NCI-H526 treated with DMSO at 0.1 percent for 48 hours (cell line): ENCODE results near the gene GABBR2.

ENCODE experiments used
- DNase-seq: peaks from one replicate; lab custom pipeline; 2025; lab: John Stamatoyannopoulos, UW

GABBR2 gene

DNA sequence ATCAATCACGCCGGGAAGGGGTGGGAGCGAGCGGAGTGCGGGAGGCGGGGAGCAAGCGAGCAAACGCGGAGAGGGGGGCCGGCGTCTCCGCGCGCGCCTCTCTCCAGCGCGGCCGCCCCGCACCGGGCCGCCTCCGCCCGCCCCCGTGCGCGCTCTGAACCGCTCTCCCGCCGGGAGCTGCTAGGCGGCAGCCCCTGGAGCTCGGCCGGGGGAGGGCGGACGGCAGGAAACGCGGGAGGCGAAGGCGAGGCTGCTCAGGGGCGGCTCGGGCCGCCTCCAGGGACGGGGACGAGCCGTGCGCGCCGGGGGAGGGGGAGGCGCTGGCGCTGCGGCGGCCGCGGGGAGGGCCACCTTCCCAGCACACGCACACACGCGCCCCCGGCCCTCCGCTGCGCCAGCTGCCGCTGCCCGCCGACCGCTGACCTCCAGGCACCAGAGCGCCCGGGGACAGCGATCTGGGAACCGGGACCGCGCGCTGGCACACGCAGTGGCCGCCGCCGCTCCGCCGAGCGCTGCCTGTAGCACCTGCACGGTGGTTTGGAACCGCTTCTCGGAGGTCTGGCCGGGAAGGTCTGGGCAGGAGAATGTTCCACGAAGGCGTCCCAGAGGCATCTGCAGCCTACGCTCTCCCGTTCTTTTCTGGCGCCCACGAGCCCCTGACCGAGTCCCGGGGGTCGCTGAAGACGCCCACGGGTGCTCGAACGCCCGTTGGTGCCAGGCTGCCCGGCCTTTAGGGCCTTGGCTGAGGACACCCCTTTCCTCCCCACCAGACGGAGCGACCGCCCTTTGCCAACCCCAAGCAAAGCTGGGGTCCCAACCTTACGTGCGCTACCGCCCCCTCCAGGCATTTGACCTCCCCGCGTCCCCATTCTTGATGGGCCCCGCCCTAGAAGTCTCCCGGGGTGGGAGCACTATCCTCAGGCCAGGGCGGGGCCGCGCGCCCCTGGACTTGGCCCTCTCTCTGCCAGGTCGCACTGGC, at the start of gene GABBR2:
GABBR2 (minus strand) TSS at position 3 of the 979 bp plus-strand sequence. CDS start 198 bp downstream, outside the sequence.
- no peak for DNase-seq

DNA sequence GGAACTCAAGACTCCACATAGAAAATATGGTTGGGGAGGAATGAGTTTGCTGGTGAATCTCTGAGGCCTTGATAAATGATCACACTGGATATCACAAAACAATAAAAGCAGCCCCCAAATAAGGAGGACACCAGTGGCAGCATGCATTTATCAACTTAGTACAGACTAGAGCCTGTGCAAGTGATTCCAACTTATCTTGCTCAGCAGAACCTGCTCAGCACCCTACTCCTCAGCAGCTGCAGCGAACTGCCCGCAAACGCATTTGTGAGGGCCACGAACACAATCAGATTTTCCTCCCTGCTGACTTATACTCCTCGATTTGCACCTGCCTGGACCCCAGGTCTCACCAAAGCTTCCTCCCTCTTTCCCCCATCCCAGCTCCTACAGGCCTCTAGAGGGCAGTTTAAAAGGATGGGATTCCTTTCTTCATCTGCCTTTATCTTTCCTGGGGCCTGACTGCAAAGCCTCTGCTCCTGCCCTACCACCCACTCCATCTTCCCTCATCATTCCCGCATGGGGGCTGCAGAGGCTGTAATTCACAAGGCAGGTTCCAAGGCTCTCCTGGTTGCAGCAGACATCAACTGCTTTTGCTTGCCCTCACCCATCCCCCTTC, 46.4 kb upstream of the GABBR2 start:
- DNase-seq = no peak

DNA sequence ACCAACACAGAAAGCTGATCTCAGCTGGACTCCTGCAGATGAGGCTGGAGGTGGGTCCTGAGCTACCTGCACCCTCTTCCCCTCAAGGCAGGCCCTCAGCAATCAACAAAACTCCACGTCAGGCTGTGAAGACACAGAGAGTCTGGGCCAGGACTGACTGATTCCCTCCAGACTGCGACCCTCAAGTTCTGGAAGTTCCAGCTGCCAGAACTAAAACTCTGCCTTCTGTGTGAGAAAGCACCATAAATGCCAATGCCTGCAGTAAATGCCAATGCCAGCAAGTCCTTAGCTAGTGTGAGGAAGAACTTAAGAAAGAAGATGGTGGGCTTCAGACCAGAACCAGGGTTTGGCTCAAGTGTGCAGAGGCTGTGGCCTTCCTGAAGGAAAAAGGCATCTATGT, 42.5 kb upstream of the GABBR2 start:
- DNase-seq = no peak

DNA sequence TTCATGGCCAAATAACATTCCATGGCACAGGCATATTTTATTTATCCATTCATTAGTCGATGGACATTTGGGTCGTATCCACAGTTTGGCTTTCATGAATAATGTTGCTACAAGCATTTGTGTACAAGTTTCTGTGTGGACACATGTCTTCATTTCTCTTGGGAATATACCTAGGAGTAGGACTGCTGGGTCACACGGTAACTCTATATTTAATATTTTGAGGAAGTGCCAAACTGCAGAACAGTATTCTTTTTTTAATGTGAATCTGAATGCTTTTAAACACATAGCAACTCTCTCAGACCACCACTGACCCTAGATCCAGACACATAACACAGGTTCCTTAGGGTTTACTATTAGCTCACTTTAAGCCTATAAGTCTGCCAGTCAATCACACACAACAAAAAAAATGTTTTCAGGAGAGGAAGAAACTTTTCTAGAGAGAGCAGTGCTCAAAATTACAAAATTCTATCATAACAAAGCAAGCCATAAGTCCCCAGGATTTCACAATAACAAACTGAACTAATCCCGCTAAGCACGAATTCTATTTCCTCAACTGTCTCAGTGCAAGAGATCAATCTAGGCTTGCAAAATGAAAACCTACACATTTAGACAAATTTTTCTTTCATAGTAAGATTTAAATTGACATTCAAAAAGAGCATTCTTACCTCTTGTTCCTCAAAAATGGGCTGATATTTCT, 41.8 kb upstream of the GABBR2 start:
- no peak for DNase-seq

DNA sequence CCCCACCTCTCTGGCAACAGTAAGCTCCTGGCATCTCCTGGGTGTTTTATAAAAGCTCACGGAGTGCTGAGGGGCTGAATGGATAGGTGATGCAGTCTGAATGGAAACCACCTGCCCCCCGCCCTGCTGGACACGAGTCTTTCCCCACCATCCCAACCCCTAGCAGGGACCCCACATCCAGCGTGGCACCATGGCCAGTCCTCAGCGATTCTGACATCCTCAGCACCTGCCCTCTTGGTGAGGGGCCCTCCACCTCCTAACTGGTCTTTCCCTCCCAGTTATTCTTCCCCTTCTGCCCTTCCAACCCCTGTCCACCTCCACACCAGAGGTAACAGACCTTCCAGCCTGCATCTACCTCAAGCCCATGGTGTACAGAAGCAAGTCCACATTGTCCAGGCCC, 38.7 kb upstream of the GABBR2 start:
- no peak for DNase-seq

DNA sequence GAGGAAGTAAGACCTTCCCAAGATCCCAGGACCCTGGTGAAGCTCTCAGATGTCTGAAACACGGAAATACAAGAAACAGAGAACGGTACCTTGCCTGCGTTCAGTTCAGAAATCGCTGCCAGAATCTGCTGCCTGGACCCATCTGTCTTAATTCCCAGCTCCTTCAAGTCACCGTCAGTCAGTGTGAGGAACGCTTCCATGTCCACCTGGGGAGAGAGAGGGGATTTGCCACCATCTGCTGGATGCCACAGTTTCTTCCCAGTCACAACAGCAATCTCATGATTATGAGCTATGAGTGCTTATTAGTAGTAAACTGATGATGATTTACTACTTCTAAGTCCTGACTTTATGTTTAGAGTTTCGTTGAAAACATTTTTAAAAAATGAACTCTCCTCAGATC, 36.7 kb upstream of the GABBR2 start:
- no peak for DNase-seq

DNA sequence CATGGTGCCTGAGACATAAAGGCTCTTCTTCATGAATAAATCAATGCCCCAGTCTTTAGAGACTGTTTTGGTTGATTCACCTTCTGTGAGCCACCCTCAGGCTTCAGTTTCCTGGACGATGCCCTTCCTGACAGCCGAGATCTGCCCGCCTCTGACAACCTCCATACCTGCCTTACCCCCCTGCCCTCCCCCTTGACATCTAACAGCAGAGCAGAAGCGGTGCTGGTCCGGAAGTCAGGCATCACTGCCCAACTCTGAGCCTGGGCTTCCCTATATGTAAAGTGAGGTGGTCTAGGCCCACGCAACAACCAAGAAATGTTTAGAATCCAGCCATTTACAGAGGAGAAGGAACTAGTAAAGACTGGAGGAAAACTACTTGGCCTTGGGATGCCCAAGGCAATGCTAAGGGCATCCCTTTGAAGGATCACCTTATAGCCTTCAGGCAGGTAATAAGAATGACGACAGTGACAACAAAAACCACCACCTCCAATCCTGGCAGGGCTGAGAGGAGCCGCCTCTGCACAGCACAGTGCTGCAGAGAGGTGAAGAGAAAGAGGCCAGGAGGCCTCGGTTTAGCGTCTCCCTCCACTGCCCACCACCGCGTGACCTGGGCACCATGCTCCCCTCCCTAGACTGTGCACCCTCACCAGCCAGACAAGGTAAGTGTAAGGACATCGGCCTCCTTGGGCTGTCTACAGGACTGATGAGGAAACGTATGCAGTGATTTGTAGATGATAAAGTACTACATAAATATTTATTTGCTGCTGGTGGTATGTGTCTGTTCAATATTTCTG, 35.3 kb upstream of the GABBR2 start:
- DNase-seq = no peak

DNA sequence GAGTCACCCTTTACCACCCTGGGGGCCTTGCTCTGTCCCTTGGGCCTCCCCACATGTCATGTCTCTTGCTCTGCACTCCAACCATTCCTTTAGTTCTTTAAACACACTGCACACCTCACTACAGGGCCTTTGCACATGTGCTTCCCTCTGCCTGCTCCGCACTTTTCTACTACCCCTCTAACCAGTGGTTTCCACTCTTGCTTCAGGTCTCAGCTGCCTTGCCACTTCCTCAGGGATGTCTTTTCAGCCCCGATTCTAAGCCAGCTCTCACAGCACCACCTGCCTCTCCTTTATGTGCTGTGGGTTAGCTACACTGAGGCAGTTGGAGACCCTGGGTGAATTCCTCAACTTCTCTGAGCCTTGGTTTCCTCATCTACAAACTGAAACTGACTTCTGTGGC, 34.6 kb upstream of the GABBR2 start:
- no peak for DNase-seq

DNA sequence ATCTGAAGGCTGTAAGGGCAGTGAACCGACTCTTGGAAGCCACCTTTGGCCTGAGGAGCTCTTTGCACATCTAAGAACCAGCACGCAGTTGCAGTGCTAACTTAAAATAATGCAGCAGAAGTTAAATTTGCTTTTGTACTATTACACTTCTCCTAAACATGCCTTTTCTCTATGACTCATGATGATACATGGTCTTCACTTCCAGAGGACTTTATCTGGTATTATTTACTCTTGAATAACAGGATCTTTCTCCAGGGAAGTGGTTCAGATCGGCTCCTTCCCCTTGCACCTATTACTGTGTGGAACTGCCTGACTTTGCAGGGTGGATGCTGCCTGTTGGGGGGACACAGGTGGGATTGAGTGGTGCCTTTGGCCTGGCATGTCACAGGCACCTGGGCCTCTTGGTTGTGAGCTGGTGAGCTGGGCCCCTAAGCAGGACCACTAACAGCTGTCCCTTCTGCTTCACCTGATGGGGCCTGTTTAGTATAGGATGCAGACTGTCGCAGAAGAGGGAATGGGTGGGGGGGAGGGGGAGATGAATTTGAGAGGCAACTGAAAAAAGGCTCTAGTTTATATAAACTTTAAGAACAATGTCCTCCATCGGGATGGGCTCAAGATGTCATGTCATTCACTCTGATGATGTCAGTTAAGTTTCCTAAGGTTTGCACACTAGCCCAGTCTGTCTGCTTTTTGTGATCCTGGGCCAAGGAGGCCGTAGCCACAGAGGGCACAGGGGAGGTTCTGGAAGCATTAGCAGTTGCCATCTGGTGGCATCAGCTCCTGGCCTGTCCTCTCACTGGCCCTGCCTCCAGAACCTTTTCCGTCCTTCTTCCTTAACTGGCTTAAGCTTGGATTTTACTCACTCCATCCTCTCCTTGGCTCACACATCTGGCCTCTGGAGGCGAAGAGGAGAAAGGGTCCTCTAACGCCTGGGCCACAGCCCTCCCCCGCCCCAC, 33.9 kb upstream of the GABBR2 start:
- DNase-seq = no peak

DNA sequence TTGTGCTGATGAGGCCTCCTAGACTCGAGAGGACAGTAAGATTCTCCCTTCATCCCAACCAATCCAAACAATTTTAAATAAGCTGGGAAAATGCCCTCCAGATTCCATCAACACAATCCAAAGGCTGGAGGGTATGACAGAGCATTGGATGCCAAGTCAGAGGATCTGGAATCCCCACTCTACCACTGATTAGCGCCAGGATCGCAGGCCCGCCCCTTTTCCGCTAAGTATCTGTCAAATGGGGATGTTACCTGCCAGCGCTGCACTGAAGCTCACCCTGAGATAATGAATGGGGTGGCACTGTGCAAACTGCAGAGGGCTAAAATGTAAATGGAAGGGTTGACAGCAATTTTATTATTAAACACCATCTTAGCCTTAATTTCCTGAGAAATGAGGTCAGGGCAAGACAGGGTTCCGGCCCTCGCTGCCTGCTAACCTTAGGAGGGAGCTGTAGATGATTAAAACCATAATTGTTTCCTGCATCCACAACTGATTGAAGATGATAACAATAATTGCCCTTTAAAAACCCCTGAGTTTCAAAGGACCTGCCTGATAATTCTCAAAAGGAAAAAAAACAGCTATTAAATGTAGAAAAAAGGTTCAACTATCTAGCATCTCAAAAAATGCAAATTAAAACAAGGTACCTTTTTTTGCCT, 31.6 kb upstream of the GABBR2 start:
- no peak for DNase-seq

DNA sequence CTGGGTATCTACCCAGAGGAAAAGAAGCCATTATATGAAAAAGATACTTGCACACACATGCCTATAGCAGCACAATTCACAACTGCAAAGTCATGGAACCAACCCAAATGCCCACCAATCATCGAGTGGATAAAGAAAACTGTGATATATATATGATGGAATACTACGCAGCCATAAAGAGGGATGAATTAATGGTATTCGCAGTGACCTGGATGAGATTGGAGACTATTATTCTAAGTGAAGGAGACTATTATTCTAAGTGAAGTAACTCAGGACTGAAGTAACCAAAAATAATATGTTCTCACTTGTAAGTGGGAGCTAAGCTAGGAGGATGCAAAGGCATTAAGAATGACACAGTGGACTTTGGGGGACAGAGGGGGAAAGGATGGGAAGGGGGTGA, 30.0 kb upstream of the GABBR2 start:
- no peak for DNase-seq

DNA sequence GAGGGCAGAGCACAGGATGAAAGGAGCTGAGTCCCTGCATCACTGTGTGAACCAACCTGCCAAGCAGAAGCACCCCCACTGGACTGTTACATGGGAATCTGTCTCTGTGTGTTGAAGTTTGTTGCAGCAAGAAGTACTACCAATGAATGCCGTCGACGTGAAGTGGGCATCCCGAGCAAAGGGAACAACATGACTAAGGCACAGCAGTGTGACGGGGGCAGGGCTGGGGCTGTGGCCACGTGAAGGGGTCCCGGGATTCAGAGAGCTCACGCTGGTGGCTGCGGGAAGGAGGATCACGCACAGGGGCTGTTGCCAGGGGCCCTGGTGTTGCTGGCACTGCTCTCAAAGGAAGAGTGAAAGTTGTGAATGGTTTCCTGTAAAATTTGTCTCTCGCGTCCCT, 27.5 kb upstream of the GABBR2 start:
- DNase-seq = no peak

DNA sequence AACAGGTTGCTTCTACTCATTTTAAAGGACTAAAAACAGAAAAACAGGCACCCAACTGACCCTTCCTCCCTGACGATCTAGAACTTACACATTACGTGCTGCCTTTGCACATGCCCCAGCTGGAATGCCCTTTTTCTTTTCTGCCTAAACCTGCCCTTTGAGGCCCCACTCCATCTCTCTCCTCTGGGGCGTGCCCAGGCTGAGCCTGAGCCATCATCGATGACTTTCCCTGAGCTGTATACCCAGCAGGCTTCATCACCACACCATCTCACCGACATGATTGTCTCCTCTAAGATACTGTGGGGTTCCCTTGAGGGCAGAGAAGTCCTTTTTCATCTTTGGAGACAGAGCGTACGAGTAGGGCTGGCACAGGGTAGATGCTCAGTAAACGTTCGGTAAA, 24.1 kb upstream of the GABBR2 start:
- DNase-seq = no peak

DNA sequence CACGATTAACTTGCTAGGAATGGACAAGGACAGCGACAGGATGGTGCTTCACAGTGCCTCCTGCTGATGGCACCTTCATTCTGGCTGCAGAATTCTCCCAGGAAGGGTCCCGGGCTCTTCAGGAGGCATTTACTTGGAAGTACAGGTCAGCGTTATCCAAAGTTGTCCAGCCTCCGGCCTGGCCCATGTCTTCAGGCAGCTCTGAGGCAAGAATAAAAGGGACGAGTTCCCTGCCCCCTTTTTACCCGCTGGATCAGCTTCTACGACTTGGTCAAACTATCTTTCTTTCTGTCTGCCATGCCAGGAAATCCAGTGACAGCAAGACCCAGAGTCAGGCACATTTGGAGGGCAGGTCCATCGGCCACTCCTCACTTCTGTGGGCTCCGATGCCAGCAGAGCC, 23.4 kb upstream of the GABBR2 start:
- DNase-seq = no peak

DNA sequence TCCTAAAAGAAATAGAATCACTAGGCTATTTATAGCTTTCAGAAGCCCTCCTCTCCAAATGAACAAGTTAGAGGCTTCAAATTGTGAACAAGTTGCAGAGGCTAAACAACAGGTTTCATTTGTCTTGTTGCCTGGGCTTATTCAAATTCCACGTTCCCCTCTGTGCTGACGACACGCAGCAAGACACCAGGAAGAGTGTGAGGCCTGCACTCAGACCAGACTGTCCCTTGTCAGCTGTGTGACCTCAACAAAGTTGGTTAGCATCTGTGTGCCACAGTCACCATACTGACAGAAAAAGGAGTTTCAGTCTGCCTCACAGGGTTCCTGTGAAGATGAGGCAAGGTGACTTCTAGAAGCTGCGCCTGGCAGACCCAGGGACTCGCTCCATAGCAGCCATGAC, 22.1 kb upstream of the GABBR2 start:
- no peak for DNase-seq

DNA sequence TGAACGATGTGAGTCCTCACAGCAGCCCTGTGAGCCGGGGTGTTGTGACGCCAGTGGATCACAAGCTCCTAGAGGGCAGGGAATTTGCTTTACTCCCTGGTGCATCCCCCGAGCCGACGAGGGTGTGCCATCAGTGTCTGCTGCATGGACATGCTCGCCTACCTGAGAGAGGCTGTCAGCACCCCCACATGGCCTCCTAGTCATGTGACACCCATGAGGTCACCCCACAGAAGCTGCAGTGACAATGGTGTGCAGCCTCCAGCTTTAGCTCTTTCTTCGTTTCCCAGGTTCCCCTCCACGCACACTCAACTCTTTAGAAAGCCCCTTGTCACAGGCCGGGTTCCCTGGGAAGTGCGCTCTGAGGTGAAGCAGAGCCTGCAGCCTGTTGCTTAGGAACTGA, 19.8 kb upstream of the GABBR2 start:
- DNase-seq = no peak

DNA sequence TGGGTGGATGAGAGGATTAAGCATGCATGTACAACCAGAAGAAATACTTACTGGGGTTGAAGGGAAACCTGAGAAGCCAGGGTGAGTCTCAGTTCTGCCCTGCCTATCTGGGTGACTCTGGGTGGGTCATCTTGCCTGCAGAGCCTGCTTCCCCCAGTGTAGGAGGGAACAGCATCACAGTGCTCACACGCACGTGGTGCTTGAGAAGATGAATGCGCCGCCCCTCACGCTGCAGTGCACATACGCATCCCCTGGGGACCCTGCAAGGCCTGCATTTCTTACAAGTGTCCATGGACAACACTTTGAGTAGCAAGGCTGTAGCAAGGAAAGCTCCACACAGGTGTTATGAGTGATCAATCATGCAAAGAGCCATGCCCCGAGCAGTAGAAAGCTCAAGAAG, 18.7 kb upstream of the GABBR2 start:
- no peak for DNase-seq

DNA sequence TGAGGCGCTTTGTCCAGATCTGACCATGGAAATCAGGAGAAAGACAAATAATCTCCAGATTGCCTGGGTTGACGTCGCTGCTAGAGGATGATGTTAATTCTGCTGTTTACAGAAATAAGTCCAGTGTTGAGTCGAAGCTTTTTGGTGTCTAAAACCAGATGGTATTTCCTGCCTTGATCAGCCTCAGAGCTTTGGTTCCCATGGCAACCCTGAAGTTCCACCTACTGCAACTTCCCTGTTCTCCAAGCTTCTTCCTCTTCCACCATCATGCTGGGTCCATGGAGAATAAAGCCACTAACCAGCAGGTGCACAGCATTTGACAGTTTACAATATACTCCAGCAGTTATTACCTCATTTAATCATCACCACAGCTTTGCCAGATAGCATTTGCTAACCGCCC, 18.0 kb upstream of the GABBR2 start:
- DNase-seq = no peak

DNA sequence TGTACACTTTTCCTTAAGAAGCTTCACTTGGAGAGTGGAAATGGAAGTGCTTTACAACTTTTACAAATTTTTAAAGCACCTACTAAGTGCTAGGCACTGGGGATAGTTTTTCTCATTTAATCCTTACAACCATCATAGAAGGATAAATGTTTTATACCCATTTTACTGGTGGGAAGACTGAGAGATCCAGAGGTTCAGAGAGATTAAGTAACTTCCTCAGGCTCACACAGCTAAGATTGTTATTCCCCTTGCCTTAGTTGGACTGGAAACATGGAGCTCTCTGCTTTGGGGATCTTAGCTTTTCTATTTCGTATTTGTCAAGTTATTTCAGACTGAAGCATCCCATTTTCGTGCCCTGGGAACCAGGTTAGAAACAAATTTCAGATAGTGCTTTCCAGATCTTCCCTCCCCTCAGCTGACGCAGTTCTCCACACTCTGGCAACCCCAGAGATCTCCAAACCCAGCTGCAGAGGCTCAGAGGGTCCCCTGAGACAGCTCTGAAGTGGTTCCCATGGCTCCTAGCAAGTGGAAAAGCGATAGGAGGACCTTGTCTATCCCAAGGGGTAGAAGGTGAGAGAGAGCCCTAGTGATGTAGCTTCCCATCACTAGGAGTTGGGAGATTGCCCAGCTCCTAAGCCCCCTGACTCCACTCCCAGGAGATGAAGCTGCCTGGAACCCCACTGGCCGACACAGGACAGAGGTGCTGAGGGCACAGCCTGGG, 16.2 kb upstream of the GABBR2 start:
- no peak for DNase-seq

DNA sequence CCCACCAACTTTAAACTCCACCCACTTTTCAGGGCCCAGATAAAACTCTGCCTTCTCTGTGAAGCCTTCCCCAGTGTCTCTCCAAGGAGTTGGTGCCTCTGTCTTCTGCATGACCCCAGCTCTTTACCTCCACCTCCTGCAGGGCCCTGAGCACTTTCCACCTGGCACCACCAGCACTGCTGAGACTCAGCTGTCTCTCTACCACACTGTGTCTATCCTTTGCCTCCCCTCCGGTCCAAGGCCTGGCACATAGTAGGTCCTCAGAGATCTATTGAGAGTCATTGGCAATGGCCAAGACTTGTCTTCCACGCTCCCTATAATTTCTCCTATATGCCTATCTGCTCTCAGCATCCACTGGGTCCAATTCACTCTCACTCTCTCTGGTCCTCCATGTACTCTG, 12.9 kb upstream of the GABBR2 start:
- DNase-seq = no peak
